ENCODE measurements around the gene CEACAM7.

Gene CEACAM7

GRCh38 chr19:41649827-41650226 is 38.2 kb downstream of the CEACAM7 start:
- TF ChIP-seq CTCF (IDR thresholded peaks at IDR 0.05; ENCODE audit: insufficient read depth, low read length) (no peak), SPI1 (IDR thresholded peaks at IDR 0.05; ENCODE audit: borderline replicate concordance, low read depth) (no peak), REST (IDR thresholded peaks at IDR 0.05; ENCODE audit: insufficient replicate concordance, low read depth) (no peak), GABPA (IDR thresholded peaks at IDR 0.05; ENCODE audit: low read depth) (no peak), POLR2AphosphoS5 (IDR thresholded peaks at IDR 0.05; ENCODE audit: low read depth) (no peak)
- Histone ChIP-seq H3K4me3 (replicated peaks; ENCODE audit: insufficient read depth, low read length) (no peak overlapping the region), H3K27me3 (ENCODE audit: insufficient read depth, poor library complexity, severe bottlenecking) (peaks cover 8% of the 10 kb centered on the region), H3K27ac (replicated peaks) (no peak overlapping the region)
- DNase-seq (ENCODE audit: low read depth in 1 of 2, low spot score in 1 of 2) = no peak

GRCh38 chr19:41646589-41647204 is 41.4 kb downstream of the CEACAM7 start:
- no peak overlapping the region for H3K27ac ChIP-seq (replicated peaks)
- H3K27me3 ChIP-seq (ENCODE audit: insufficient read depth, poor library complexity, severe bottlenecking) = no peaks in the 10 kb centered on the region
- TF ChIP-seq GABPA (IDR thresholded peaks at IDR 0.05; ENCODE audit: low read depth) = no peak
- TF ChIP-seq CTCF (IDR thresholded peaks at IDR 0.05; ENCODE audit: insufficient read depth, low read length) = peak; percentile 33
- DNase-seq (ENCODE audit: low read depth in 1 of 2, low spot score in 1 of 2) = peak in 1 of 2 experiments; percentile 59
- H3K4me3 ChIP-seq (replicated peaks; ENCODE audit: insufficient read depth, low read length) = no peak overlapping the region

- no peak overlapping the region for H3K4me3 ChIP-seq (replicated peaks; ENCODE audit: insufficient read depth, low read length)
- DNase-seq (ENCODE audit: low read depth in 1 of 2, low spot score in 1 of 2) = peak; percentile 60 to 82
- TF ChIP-seq CTCF (IDR thresholded peaks at IDR 0.05; ENCODE audit: insufficient read depth, low read length) (peak; percentile 80), POLR2AphosphoS5 (IDR thresholded peaks at IDR 0.05; ENCODE audit: low read depth) (no peak)
- H3K27me3 ChIP-seq (ENCODE audit: insufficient read depth, poor library complexity, severe bottlenecking) = no peaks in the 10 kb centered on the region
- no peak overlapping the region for H3K27ac ChIP-seq (replicated peaks)
Observed at GRCh38 chr19:41641879-41642485, 46.1 kb downstream of the CEACAM7 start.

GRCh38 chr19:41638641-41639081 is 49.4 kb downstream of the CEACAM7 start:
- Histone ChIP-seq H3K27me3 (ENCODE audit: insufficient read depth, poor library complexity, severe bottlenecking) (no peaks in the 10 kb centered on the region), H3K4me3 (replicated peaks; ENCODE audit: insufficient read depth, low read length) (no peak overlapping the region), H3K27ac (replicated peaks) (peak overlapping the region; percentile 79)
- TF ChIP-seq REST (IDR thresholded peaks at IDR 0.05; ENCODE audit: insufficient replicate concordance, low read depth) = no peak
- peak; percentile 49; the same call in 1 of the 2 replicates for TF ChIP-seq SPI1 (IDR thresholded peaks at IDR 0.05; ENCODE audit: borderline replicate concordance, low read depth)
- TF ChIP-seq GABPA (IDR thresholded peaks at IDR 0.05; ENCODE audit: low read depth) = 0 out of 2 replicates have a peak, but pooled peaks have one; percentile 25
- TF ChIP-seq POLR2AphosphoS5 (IDR thresholded peaks at IDR 0.05; ENCODE audit: low read depth) = peak; percentile 57; the same call in 1 of the 2 replicates
- DNase-seq (ENCODE audit: low read depth in 1 of 2, low spot score in 1 of 2) = peak; percentile 79 to 87

Data from HL-60 (cell line).